IMR-90 (cell line): ENCODE data around the gene MOV10L1.

Experiments
- SMC3 ChIP-seq: fragments of 150-350 bp; IDR thresholded peaks from 2 replicates; pipeline ENCODE4 v1.6.1; 2016; ENCODE audit warnings: low read depth, mild to moderate bottlenecking, antibody characterized with exemption, low read length, moderate library complexity
- USF2 ChIP-seq: fragments of 150-350 bp; IDR thresholded peaks from 2 replicates; pipeline ENCODE4 v1.6.1; 2017; ENCODE audit warnings: mild to moderate bottlenecking, antibody characterized with exemption, low read length, low read depth
- TF ChIP-seq, protein P1 (sequence below): conservative IDR thresholded peaks from 2 replicates; pipeline ENCODE4 v1.5.1; 2012; ENCODE audit warnings: mild to moderate bottlenecking, low read depth, low read length, improper control_type of control experiment

DNA sequence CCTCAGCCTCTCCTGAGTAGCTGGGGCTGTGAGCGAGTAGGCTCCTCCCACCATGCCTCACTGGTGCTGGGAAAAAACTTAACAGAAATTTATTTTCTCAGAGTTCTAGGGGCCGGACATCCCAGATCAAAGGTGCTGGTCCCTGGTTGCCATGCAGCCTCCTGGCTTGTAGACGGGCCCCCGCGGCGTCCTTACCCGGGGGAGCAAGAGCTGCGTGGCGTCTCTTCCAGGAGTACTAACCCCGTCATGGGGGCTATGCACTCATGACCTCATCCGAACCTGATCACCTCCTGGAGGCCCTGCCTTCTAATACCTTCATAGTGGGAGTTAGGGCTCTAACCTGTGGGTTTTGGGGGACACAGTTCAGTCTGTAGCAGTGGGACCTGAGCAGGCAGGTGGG is 98.5 kb downstream of the MOV10L1 start:
- TF ChIP-seq, protein P1, sequence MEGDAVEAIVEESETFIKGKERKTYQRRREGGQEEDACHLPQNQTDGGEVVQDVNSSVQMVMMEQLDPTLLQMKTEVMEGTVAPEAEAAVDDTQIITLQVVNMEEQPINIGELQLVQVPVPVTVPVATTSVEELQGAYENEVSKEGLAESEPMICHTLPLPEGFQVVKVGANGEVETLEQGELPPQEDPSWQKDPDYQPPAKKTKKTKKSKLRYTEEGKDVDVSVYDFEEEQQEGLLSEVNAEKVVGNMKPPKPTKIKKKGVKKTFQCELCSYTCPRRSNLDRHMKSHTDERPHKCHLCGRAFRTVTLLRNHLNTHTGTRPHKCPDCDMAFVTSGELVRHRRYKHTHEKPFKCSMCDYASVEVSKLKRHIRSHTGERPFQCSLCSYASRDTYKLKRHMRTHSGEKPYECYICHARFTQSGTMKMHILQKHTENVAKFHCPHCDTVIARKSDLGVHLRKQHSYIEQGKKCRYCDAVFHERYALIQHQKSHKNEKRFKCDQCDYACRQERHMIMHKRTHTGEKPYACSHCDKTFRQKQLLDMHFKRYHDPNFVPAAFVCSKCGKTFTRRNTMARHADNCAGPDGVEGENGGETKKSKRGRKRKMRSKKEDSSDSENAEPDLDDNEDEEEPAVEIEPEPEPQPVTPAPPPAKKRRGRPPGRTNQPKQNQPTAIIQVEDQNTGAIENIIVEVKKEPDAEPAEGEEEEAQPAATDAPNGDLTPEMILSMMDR, result no peak
- TF ChIP-seq SMC3 (no peak), USF2 (no peak)
